Fibroblast of skin of back (primary cell): ENCODE data around the gene KIAA0232.
"Not testable (repeated sequence)": the region's sequence is repeated elsewhere in the genome, so short reads cannot be mapped to it uniquely, and the experiment has no call there.

Source experiments
- DNase-seq: peaks from one replicate; pipeline ENCODE4 v3.0.0-alpha.2; 2013

The KIAA0232 gene

DNA sequence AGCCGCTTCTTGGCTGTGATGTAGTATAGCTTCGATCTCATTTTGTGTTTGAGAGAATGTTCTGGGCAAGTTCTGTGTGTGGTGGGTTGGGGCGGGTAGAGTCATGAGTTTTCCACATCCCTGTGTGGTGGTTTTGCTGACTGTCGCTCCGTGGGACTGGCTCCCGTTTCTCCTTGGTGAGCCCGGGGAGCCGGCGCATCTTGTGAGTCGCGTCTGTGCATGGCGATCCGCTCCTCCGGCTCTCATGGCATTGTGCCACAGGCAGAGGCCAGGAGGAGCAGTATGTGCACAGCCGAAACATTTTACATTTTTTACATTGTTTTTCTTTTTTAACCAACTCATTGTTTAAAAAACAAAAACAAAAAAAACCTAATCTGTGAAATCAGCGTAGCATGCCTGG is 99.4 kb downstream of the KIAA0232 start:
- DNase-seq = no peak

DNA sequence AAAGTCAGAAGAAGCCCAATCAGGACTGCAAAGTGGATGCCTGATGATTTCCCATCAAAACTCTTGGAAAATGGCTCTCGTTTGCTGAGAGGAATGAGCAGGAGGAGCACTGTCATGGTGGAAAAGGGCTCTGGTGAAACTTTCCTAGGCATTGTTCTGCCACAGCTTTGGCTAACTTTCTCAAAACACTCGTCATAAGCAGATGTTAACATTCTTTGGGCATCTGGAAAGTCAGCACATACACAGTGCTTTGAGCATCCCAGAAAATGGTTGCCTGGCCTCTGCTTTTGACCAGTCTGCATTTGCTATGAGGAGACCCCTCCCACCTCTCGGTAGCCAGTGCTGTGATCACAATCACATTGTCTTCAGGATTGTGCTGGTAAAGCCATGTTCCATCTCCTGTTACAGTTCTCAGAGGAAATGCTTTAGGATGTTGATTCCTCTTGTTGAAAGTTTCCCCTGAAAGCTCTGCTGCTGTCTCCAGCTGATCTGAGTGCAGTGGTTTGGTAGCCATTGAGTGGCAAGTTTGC is 101.9 kb downstream of the KIAA0232 start:
- no peak for DNase-seq

DNA sequence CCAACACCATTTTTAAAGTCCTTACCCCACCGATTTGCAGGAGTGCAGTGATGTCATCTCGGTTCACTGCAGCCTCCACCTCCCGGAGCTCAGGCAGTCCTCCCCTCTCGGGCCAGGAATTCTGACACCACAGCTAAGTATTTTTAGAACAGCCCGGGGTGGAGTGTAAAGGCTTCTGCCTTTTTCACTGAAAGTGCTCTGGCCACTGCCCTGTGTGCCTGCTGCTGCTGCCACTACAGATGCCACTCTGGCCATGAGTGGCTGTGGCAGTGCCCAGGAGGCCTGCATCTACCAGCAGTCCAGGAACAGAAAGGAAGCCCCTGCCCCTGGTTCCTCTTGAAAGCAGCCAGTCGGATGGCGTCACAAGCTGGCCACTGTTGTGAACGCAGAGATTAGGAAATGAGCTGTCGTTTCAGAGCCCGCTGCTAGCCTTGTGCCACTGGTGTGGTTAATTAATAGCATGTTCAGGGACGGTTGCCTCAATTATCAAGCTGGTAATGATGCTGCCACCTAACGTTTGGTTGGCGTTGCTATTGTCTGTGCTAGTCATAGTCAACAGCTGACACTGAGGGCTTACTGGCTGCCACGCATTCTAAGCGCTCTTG is 103.5 kb downstream of the KIAA0232 start:
- peak; percentile 78 for DNase-seq

DNA sequence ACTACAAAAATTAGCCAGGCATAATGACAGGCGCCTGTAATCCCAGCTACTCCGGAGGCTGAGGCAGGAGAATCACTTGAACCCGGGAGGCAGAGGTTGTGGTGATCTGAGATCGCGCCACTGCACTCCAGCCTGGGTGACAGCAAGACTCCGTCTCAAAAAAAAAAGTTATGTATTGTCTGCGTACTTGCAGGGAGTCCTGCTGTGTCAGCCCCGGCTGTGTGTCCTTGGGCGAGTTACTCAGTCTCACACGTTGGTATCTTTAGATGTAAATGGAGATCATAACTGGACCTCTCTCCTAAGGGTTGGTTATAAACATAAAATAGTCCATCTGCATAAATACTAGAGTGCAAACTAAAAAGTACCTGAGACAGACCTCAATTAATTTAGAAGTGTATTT is 104.4 kb downstream of the KIAA0232 start:
- DNase-seq = no peak

DNA sequence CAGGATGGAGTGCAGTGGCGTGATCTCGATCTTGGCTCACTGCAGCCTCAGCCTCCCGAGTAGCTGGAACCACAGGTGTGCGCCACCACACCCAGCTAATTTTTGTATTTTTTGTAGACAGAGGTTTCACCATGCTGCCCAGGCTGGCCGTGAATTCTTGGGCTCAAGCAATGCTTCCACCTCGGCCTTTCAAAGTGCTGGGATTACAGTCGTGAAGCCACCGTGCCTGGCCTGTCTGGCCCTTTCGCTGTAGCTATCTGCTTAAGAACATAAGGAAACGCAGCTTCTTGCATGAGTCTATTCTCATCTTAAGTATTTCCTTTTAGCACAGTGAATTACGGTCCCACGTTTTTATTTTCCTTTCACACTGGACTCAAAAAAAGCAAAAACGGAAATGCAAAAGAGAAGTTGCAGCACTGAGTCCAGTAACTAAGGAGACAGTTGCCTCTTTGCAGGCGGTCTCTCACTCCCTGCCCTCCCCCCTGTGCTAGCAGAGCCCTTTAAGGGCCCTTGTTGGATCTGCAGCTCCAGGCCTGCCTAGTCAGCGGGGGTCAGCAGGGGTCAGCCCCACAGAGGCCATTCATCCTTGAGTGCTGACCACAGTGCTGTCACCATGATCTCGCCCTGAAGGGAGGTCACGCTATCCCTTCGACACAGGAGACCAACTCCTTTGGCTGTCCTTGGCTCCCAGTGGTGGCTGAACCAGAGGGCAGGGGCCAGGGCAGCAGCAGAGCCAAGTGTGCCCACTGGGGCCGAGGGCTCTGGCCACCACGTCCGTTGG is 105.3 kb downstream of the KIAA0232 start:
- no peak for DNase-seq

DNA sequence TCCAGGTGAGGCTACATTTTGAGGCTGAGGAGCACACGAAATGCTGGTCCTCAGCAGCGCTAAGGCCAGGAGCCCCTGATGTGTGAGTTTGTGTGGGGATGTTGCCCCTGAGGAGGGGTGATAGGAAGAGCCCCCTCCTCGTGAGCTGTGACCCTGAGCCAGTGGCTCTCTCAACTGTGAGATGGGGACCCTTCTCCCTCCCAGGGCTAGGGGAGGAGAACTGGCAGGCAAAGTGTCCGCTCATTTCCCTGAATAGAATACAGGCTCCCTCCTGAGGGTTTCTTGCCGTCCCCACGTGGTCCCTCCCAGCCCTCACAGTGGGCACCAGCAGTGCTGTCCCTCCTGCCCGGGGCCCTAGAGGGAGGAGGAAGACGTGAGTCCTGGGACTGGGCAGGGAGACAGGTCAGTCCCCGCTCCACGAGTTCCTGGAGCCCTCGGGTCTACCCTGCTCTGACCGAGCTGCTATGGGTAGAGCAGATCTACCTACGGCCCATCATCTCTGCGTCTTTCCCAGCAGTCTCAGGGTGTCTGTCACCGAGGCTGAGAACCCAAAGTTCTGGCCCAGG is 106.1 kb downstream of the KIAA0232 start:
- DNase-seq = no peak

DNA sequence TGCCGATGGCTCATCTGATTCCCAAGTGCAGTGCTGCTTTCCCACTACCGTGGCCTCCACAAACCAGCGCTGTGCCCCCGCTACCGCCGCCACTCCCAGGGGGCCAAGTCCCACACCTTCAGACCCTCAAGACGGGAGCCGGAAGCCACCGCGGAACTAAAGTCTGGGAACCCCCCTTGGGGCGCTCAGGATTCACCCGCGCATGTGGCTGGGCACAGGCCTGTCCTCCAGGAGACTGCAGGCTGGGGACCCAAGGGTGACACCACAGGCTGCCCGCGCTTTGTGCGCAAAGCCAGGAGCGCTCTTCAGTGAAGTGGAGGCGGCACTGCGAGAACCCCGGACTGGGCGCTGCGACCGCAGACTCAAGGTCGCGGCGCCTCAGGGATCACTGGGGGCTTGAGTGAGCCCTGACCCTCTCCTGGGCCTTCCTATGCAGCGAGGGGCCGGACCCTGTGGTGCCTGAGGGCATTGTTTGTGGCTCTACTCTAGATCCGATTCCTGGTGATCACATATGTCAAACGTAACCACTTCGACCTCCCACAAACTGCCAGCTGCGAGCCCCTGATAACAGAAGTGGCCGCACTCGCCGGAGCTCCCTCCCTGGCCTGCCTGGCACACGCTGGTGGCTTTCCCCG is 106.7 kb downstream of the KIAA0232 start:
- DNase-seq = no peak

DNA sequence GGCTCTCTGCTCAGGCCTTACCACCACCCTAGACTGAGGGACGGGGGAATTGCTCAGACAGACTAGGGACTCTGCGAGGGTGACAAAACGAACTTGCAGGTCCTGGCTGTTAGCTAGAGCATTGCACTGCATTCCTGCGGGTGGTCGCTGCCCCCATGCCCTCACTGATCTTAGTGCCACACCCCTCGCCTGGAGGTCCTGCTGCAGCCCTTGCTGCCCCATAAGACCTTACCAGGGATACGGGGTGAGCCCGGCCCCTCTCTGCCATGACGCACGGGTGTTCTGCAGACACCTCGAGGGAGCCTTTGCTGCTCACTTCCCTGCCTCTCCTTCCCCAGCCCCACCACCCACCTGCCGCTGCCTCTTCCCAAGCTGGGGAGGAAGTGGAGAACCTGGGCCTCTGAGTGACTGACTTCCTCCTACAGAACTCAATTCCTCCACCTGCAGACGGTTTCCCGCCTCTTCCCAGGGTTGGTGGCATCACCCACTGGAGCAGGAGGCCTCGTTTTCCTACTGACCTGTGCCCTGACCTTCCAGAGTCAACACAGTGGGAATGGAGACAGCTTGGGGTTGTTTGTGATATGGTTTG is 107.3 kb downstream of the KIAA0232 start:
- no peak for DNase-seq

DNA sequence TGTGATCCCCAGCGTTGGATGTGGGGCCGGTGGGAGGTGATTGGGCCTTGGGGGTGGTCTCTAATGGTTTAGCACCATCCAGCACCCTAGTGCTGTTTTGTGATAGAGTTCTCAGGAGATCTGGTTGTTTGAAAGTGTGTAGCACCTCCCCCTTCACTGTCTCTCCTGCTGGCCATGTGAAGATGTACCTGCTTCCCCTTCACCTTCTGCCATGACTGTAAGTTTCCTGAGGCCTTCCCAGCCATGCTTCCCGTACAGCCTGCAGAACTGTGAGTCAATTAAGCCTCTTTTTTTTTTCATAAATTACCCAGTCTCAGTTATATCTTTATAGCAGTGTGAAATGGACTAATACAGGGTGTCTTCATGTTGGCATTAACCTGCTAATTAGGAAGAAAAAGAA is 107.8 kb downstream of the KIAA0232 start:
- no peak for DNase-seq

DNA sequence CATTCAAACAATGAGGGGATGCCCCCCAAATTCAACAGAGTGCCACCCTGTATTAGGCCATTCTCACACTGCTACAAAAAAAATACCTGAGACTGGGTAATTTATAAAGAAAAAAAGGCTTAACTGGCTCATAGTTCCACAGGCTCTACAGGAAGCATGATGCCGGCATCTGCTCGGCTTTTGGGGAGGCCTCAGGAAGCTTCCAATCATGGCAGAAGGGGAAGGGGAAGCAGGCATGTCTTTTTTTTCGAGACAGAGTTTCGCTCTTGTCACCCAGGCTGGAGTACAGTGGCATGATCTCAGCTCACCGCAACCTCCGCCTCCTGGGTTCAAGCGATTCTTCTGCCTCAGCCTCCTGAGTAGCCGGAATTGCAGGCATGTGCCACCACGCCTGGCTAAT is 108.4 kb downstream of the KIAA0232 start:
- DNase-seq = not testable (repeated sequence)

DNA sequence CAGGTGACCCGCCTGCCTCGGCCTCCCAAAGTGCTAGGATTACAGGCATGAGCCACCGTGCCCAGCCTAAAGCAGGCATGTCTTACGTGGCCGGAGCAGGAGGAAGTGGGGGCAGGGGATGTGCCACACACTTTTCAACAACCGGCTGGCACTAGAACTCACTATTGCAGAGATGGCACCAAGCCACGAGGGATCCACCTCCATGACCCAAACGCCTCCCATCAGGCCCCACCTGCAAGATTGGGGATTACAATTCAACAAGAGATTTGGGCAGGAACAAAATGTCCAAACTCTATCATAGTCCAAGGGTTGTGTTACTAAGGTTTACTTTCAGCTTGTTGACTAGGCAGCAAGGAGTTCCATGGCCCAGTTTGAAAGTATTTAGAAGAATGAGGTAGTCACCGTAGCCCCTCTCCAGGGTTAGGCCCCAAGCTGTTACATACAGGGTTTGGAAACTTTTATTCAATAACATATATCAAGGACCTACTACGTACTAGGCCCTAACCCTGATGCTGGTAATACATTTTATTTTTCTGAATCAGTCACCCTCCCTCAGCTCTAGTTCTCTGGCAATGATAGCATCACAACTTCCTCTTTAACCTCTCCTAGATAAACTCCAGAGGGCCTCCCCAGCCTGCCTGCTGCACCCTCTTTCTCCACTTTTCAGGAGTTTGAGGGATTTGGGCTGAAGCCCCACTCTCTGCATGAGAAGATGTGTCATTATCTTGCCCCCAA is 109.1 kb downstream of the KIAA0232 start:
- DNase-seq = peak; percentile 20

DNA sequence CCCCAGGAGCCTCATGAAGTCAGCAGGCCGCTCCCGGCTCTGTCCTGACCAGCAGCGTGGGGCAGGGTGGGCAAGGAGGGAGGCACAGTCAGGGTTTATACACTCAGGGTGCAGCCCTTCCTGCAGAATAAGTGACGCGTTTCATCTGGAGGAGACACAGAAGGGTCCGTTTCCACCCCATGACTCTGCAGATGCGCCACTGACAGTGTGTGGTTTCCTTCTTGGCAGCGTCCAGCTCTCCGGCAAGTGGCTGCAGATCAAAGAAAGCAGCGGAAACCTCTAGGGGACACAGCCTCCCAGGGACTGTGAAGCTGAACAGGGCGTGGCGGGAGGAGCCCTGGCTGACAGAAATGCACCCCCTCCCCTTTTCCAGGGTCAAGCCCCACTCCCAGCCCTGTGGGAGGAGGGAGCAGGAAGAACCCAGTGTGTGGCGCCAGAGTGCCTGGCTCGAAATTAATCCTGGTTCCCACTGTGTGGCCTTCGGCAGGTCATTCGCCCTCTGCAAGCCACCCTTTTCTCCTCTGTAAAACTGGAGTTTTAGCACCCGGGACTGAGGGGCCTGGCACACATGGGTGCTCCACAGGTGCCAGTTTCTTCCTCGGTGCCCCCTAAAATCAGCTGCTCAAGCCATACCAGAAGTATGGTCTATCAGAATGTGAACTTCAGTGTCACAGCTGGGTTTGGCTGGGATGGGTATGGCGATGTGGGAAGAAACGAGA is 109.8 kb downstream of the KIAA0232 start:
- DNase-seq = peak; percentile 75

DNA sequence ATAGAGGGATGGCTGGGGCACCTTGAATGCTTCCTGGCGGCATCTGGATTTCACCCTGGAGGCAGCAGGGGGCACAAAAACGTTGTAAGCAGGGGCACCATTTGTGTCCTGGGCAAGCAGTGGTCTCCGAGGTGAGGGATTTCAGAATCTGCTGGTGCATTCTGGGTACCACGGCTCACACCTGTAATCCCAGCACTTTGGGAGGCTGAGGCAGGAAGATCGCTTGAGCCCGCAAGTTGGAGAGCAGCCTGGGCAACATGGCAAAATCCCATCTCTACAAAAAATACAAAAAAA is 110.3 kb downstream of the KIAA0232 start:
- DNase-seq = no peak

DNA sequence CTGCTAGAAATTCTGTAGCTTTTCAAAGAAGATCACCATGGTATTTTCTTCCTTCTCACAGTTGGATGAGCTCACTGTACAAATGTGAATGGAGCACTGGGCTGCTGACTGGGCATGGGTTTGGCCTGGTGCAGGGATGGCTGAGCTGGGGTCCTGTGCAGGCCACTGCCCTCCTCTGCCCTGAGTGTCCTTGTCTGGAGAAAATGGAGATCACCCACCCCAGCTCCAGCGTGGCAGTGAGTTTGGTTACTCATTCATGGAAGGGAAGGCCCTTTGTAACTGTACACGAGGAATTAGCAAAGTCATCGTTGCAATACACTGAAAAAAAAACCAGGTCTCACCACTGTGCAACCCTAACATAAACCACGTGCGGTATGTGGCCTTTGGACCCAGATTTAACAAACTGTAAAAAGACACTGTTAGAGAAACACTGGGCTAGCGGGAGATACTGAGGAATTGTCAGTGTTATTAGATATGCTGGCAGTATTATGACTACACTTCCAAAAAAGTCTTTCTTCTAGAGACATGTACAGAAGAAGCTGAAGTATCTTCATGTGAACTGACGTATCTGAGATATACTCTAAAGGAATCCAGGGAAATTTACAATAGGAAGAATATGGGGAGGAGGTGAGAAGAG is 111.0 kb downstream of the KIAA0232 start:
- peak; percentile 38 for DNase-seq

DNA sequence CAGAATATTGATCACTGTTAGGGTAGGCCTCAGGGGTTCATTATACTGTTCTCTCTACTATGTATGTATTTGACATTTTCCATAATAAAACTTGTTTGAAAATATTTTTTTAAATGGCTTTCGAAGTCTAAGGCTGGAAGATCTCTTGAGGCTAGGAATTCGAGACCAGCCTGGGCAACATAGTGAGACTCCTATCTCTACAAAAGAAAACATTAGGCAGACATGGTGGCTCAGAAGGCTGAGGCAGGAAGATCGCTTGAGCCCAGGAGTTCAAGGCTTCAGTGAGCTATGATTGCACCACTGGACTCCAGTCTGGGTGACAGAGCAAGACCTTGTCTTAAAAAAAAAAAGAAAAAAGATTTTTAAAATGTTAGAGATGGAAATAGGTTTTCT is 111.6 kb downstream of the KIAA0232 start:
- no peak for DNase-seq

DNA sequence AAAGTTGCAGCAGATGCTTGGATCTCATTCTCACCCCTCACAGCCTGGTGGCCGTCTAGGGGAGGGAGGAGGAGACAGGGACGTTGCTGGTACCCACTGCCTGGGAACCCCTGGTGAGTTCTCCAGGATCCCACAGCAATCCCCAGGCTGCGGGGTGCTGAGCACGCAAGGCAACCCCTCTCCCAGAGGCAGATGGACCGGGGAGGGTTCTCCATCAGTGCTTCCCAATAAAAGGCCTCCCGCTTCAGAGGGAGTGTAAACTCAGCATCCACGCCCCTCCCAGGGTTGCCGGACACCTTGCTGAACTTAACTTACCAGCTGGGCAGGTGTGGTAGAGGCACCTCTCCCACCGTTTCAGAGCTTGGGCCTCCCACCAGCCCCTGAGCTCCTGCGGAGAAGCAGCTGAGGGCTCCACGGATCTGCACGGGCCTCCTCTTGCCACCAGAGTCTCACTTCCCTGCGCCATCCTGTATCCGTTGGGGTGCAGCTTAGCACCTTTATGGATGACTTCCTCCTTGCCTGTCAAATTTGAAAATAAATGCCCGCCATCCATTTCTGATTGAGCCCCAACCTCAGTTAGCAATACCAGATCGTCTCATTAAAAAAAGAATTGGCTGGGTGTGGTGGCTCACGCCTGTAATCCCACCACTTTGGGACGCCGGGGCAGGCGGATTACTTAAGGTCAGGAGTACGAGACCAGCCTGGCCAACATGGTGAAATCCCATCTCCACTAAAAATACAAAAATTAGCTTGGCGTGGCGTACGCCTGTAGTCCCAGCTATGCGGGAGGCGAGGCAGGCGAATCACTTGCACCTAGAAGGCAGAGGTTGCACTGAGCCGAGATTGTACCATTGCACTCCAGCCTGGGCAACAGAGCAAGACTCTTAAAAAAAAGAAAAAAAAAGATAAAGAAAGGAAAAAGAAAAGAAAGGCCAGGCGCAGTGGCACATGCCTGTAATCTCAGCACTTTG is 112.3 kb downstream of the KIAA0232 start:
- no peak for DNase-seq

DNA sequence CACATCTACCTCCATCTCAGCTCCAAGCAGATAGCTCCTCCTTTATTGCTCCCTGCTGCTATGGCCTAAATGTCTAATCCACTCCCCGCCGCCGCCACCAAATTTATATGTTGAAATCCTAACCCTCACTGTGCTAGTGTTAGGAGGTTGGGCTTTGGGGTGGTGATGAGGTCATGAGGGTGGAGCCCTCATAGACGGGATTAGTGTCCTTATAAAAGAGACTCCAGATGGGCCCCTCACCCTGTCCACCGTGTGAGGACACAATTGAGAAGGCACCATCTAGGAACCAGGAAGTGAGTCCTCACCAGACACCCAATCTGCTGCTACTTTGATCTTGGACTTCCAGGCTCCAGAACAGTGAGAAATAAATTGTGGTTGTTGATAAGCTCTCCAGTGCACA is 113.5 kb downstream of the KIAA0232 start:
- DNase-seq = no peak

DNA sequence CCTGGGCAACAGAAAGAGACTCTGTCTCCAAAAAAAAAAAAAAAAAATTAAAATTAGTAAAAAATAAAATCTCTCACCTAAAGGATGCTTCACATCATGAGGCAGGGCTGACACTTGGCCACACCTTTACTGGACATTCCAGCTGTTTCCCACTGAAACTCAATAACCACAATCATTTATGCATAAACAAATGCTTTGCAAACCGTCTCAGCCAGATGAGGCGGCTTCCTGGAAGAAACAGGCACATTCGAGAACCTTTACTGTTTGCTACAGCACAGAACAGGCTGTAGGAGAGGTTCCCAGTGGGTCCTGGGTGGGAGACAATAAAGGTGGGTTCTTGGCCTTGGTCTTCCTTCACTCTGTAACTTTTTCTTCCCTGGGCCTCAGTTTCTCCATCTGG is 116.2 kb downstream of the KIAA0232 start:
- no peak for DNase-seq

DNA sequence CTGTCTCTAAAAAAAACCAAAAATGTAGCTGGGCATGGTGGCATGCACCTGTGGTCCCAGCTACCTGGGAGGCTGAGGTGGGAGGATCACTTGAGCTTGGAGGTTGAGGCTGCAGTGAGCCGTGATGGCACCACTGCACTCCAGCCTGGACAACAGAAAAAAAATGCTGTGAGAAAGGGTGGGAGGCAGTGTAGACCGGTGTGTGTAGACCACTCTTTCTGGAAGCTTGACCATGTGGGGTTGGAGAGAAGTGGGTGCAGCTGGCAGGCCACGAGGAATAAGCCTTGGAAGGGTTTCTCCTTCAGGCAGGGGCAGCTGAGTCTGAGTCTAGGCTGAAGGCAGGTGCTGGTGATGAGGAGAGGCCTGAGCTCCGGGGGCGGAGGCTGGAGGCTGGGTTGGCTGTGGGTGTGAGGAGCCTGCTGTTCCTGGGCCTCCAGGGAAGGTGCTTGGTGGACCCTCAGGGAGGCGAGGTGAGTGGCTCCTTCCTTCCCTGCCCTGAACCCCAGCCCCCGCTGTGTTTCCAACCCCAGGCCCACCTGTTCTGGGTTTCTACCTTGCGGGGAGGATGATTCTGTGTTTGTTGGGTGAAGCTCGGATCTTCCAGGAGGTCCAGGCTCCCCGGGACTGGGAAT is 117.8 kb downstream of the KIAA0232 start:
- DNase-seq = no peak

DNA sequence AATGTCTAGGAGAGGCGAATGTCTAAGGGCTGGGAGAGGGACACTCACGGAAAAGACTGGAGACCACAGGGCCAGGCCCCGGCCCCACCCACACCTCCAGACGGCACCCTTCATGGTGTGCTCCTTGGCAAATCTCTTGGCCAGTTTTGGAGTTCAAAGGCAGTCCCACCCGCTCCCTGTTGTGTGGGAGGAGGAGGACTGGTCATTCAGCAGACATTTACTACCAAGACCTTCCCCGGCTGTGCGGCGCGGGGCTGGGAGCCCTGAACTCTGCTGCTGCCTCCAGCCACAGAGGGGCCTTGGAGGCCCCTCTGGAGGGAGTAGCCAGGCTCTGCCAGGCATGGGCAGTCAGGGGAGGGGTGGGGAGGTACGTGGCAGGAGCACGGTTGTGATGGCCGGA is 118.4 kb downstream of the KIAA0232 start:
- no peak for DNase-seq
